ENCODE measurements around the gene ZDHHC23. TPM values are rescaled to one million over a fixed set of nuclear protein-coding genes. Genes with fewer than 3 reads are reported as not detected.

ZDHHC23 gene
- total RNA-seq, 1 donor from 2014 or later: 7.7 TPM

DNA sequence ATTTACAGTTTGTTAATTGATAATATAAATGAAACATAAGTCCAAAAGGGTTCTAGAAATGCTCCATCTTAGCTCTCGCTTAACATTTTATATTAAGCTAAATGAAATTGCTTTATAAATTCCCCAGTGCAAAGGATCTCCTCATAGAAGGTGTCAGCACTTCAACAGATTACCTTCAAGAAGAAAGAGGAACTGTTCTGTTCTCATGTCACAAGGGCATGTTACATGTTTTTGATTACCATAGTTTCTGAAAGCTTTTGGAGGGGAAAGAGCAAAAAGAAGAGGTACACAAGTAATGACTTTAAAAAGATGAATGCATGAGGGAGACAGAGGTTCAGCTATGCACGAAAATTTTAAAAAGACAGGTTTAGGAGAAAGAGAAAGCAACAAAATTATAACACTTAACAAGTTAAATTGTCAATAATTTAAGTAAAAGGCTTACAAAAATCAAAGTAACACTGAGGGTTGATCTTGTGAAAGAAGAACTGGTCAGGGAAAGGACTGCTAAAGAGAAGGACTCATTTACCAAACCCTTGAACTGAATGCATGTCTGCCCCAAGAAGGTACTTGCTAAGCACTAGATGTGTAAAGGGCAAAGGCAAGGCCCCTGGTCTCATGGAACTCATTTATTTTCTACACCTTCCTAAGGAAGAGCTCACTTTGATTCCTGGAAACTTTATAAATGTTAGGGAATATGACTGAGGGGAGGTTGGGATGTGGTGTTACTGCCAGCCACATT lies 63.4 kb downstream of the ZDHHC23 start:
- no peak for DNase-seq (ENCODE audit: low spot score)

Other genes starting within 250 kb of the ZDHHC23 start
- gene NAA50, start 201.8 kb upstream of the ZDHHC23 start, total RNA-seq: 78.6 TPM
- gene ATP6V1A, start 201.0 kb upstream of the ZDHHC23 start, total RNA-seq: 81.5 TPM
- 8.2 TPM for gene GRAMD1C, start 109.2 kb upstream of the ZDHHC23 start, total RNA-seq
- 7.2 TPM for gene CCDC191, start 108.5 kb downstream of the ZDHHC23 start, total RNA-seq
- 16.4 TPM for gene QTRT2, start 108.7 kb downstream of the ZDHHC23 start, total RNA-seq
- not detected for gene DRD3, start 231.0 kb downstream of the ZDHHC23 start, total RNA-seq

All from mucosa of gallbladder (tissue), 1 donor.